OCI-LY3 (cell line): Measurements from ENCODE around the gene SPON2.

ENCODE experiments used
- H2AFZ ChIP-seq: fragments of 200-600, 300-600 bp; shearing (Covaris generic); 2 replicates; pipeline ENCODE4 v1.6.0; 2014; ENCODE audit warnings: antibody characterized with exemption, low read depth, low read length
- H3K27ac ChIP-seq: fragments of 200-600, 300-600 bp; sonication (generic); 2 replicates; pipeline ENCODE4 v1.5.1; 2014; ENCODE audit warnings: mild to moderate bottlenecking, low read length, moderate library complexity, mixed read lengths
- H3K27me3 ChIP-seq: fragments of 200-600, 300-600 bp; sonication (generic); 2 replicates; pipeline ENCODE4 v1.6.1; 2014; ENCODE audit warnings: low read depth, low read length, mixed read lengths
- H3K36me3 ChIP-seq: fragments of 200-600, 300-600 bp; sonication (generic); replicated peaks from 2 replicates; pipeline ENCODE3; 2014; ENCODE audit warnings: low read depth, low read length, mixed read lengths
- H3K4me1 ChIP-seq: fragments of 300-600, 200-600 bp; sonication (generic); 2 replicates; pipeline ENCODE4 v1.6.1; 2014; ENCODE audit warnings: low read length, mixed read lengths
- H3K4me2 ChIP-seq: fragments of 200-600, 300-600 bp; sonication (generic); 2 replicates; pipeline ENCODE4 v1.6.1; 2014; ENCODE audit warnings: low read length, mixed read lengths
- H3K4me3 ChIP-seq: fragments of 300-600, 200-600 bp; sonication (generic); 2 replicates; pipeline ENCODE4 v1.5.1; 2014; ENCODE audit warnings: antibody characterized with exemption, mild to moderate bottlenecking, low read length, moderate library complexity
- H3K79me2 ChIP-seq: fragments of 300-600, 200-600 bp; shearing (Covaris generic); 2 replicates; pipeline ENCODE4 v1.6.1; 2014; ENCODE audit warnings: mild to moderate bottlenecking, low read length, mixed read lengths
- H3K9ac ChIP-seq: fragments of 300-600, 200-600 bp; shearing (Covaris generic); 2 replicates; pipeline ENCODE4 v1.6.0; 2014; ENCODE audit warnings: mild to moderate bottlenecking, low read length, moderate library complexity
- H3K9me3 ChIP-seq: fragments of 200-600, 300-600 bp; shearing (Covaris generic); 2 replicates; pipeline ENCODE4 v1.6.1; 2014; ENCODE audit warnings: low read length, mixed read lengths; ENCODE audit not compliant: insufficient read depth
- H4K20me1 ChIP-seq: fragments of 200-600, 300-600 bp; sonication (generic); 2 replicates; pipeline ENCODE4 v1.6.1; 2016; ENCODE audit warnings: low read length, mixed read lengths; ENCODE audit not compliant: insufficient read depth
- CTCF ChIP-seq: fragments of 200-600, 300-600 bp; sonication (generic); IDR thresholded peaks from 2 replicates; pipeline ENCODE4 v1.5.1; 2014; ENCODE audit warnings: antibody characterized with exemption, low read length, low read depth
- EZH2phosphoT487 ChIP-seq: fragments of 200-600 bp; shearing (Covaris generic); IDR thresholded peaks from 2 replicates; pipeline ENCODE4 v1.6.1; 2018; ENCODE audit warnings: antibody characterized with exemption, mixed run types, low read depth

SPON2 gene

DNA sequence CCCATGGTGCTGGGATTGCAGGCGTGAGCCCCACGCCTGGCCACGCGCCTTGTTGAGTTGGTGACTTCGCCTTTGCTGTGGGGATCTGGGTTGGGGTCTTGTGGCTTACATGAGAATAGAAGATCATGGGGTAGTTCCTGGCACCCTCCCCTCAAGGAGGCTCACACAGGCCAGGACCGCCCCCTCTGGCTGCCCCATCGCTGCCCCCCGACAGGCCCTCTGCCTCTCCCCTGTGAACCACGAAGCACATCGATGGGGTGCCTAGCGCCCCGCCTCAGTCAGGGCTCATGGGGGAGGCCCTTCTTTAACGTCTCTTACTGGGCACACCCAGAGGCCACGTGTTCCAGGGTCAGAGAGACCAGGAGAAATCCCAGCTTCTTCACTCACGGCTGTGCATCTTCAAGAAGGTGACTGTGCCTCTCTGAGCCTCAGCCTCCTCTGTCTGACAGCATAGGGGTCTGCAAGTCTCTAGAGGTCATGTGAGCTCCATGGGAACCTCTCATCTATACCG is 23.6 kb upstream of the SPON2 start:
- no peak overlapping the region for H3K9ac ChIP-seq

GRCh38 chr4:1195109-1195671 is 22.8 kb upstream of the SPON2 start:
- Histone ChIP-seq H3K4me1 (no peaks in the 10 kb centered on the region), H3K4me2 (no peak overlapping the region)

More for the DNA sequence above, 23.6 kb upstream of the SPON2 start:
- Histone ChIP-seq H3K27ac (no peak overlapping the region), H4K20me1 (no peaks in the 10 kb centered on the region), H3K4me2 (no peak overlapping the region), H2AFZ (no peak overlapping the region), H3K9me3 (no peaks in the 10 kb centered on the region), H3K4me1 (peaks cover 4% of the 10 kb centered on the region), H3K79me2 (no peaks in the 10 kb centered on the region), H3K4me3 (no peak overlapping the region), H3K27me3 (no peaks in the 10 kb centered on the region), H3K36me3 (no peaks in the 10 kb centered on the region)
- no peak for TF ChIP-seq CTCF
- no peak for TF ChIP-seq EZH2phosphoT487

GRCh38 chr4:1194010-1194900 is 21.9 kb upstream of the SPON2 start:
- H2AFZ ChIP-seq = no peak overlapping the region
- H4K20me1 ChIP-seq = no peaks in the 10 kb centered on the region
- no peak overlapping the region for H3K4me2 ChIP-seq
- no peaks in the 10 kb centered on the region for H3K36me3 ChIP-seq
- no peak for TF ChIP-seq CTCF
- no peak for TF ChIP-seq EZH2phosphoT487
- no peak overlapping the region for H3K4me3 ChIP-seq
- H3K79me2 ChIP-seq = no peaks in the 10 kb centered on the region
- no peak overlapping the region for H3K27ac ChIP-seq
- no peaks in the 10 kb centered on the region for H3K27me3 ChIP-seq
- H3K9me3 ChIP-seq = no peaks in the 10 kb centered on the region
- no peak overlapping the region for H3K9ac ChIP-seq
- H3K4me1 ChIP-seq = no peaks in the 10 kb centered on the region

More at GRCh38 chr4:1195109-1195671, 22.8 kb upstream of the SPON2 start:
- H3K27ac ChIP-seq = no peak overlapping the region
- no peaks in the 10 kb centered on the region for H4K20me1 ChIP-seq
- no peaks in the 10 kb centered on the region for H3K79me2 ChIP-seq
- TF ChIP-seq CTCF (no peak), EZH2phosphoT487 (no peak)
- no peaks in the 10 kb centered on the region for H3K9me3 ChIP-seq
- no peak overlapping the region for H3K4me3 ChIP-seq
- H3K27me3 ChIP-seq = no peaks in the 10 kb centered on the region
- H2AFZ ChIP-seq = no peak overlapping the region
- H3K36me3 ChIP-seq = no peaks in the 10 kb centered on the region
- H3K9ac ChIP-seq = no peak overlapping the region

DNA sequence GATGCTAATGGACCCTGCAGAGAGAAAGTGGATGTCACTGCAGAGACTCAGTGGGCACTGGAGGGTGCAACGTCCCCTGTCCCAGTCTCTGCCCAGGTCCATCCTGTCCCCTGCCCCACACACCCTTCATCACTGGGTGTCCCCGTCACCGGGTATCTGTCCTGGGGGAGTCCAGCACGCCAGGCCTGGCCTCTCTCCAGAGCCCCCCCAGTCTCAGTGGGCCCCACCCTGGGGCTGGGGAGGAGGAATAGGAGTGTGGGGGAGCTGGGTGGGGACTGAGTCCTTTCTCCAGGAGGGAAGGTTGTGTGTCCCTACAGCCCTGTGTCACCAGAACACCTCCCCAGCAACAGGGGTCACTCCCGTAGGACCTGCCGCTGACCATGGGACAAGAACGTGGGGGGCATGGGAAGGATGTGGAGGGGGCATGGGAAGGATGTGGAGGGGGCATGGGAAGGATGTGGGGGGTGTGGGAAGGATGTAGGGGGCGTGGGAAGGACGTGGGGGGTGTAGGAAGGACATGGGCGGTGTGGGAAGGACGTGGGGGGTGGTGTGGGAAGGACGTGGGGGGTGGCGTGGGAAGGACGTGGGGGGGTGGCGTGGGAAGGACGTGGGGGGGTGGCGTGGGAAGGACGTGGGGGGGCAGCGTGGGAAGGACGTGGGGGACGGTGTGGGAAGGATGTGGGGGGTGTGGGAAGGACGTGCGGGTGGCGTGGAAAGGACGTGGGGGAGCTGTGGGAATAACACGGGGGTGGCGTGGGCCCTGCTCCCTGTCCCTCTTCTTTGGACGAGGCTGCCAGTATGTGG is 21.0 kb upstream of the SPON2 start:
- Histone ChIP-seq H2AFZ (no peak overlapping the region), H3K4me1 (no peaks in the 10 kb centered on the region), H3K4me3 (no peak overlapping the region), H3K27me3 (no peaks in the 10 kb centered on the region), H3K9me3 (no peaks in the 10 kb centered on the region), H3K36me3 (no peaks in the 10 kb centered on the region), H3K79me2 (no peaks in the 10 kb centered on the region), H4K20me1 (no peaks in the 10 kb centered on the region), H3K4me2 (no peak overlapping the region), H3K27ac (no peak overlapping the region), H3K9ac (no peak overlapping the region)
- no peak for TF ChIP-seq CTCF
- no peak for TF ChIP-seq EZH2phosphoT487
